ENCODE data around the gene OR52E5.

The OR52E5 gene

GRCh38 chr11:5887661-5888060 is 5.3 kb upstream of the OR52E5 start:
- TF ChIP-seq SIN3A (IDR thresholded peaks at IDR 0.05; ENCODE audit: borderline replicate concordance, insufficient read depth, low read length) = no peak
- no peak for TF ChIP-seq TAF1 (IDR thresholded peaks at IDR 0.05; ENCODE audit: borderline replicate concordance, insufficient read depth, low read length)
- TF ChIP-seq FOXP2 (optimal IDR thresholded peaks at IDR 0.05; ENCODE audit: borderline replicate concordance, extremely low read depth, extremely low read length, insufficient read depth) = no peak
- TF ChIP-seq REST (IDR thresholded peaks at IDR 0.05; ENCODE audit: insufficient read depth in 1 of 2, low read depth in 2 of 2, low read length in 2 of 2) = no peak
- no peak for TF ChIP-seq POLR2AphosphoS5 (IDR thresholded peaks at IDR 0.05; ENCODE audit: low read depth, low read length)

- no peak for TF ChIP-seq TAF1 (IDR thresholded peaks at IDR 0.05; ENCODE audit: borderline replicate concordance, insufficient read depth, low read length)
- TF ChIP-seq POLR2AphosphoS5 (IDR thresholded peaks at IDR 0.05; ENCODE audit: low read depth, low read length) = no peak
- no peak for TF ChIP-seq SIN3A (IDR thresholded peaks at IDR 0.05; ENCODE audit: borderline replicate concordance, insufficient read depth, low read length)
- no peak for TF ChIP-seq REST (IDR thresholded peaks at IDR 0.05; ENCODE audit: insufficient read depth in 1 of 2, low read depth in 2 of 2, low read length in 2 of 2)
- no peak for TF ChIP-seq FOXP2 (optimal IDR thresholded peaks at IDR 0.05; ENCODE audit: borderline replicate concordance, extremely low read depth, extremely low read length, insufficient read depth)
Observed at GRCh38 chr11:5891216-5891800, 1.7 kb upstream of the OR52E5 start.

- TF ChIP-seq FOXP2 (optimal IDR thresholded peaks at IDR 0.05; ENCODE audit: borderline replicate concordance, extremely low read depth, extremely low read length, insufficient read depth) (no peak), POLR2AphosphoS5 (IDR thresholded peaks at IDR 0.05; ENCODE audit: low read depth, low read length) (no peak), REST (IDR thresholded peaks at IDR 0.05; ENCODE audit: insufficient read depth in 1 of 2, low read depth in 2 of 2, low read length in 2 of 2) (no peak), SIN3A (IDR thresholded peaks at IDR 0.05; ENCODE audit: borderline replicate concordance, insufficient read depth, low read length) (no peak), TAF1 (IDR thresholded peaks at IDR 0.05; ENCODE audit: borderline replicate concordance, insufficient read depth, low read length) (no peak)
Observed at GRCh38 chr11:5899534-5899933, 6.5 kb downstream of the OR52E5 start.

GRCh38 chr11:5910540-5910939 is 17.5 kb downstream of the OR52E5 start:
- no peak for TF ChIP-seq REST (IDR thresholded peaks at IDR 0.05; ENCODE audit: insufficient read depth in 1 of 2, low read depth in 2 of 2, low read length in 2 of 2)
- TF ChIP-seq FOXP2 (optimal IDR thresholded peaks at IDR 0.05; ENCODE audit: borderline replicate concordance, extremely low read depth, extremely low read length, insufficient read depth) = no peak
- TF ChIP-seq TAF1 (IDR thresholded peaks at IDR 0.05; ENCODE audit: borderline replicate concordance, insufficient read depth, low read length) = no peak
- no peak for TF ChIP-seq SIN3A (IDR thresholded peaks at IDR 0.05; ENCODE audit: borderline replicate concordance, insufficient read depth, low read length)
- no peak for TF ChIP-seq POLR2AphosphoS5 (IDR thresholded peaks at IDR 0.05; ENCODE audit: low read depth, low read length)
